ENCODE measurements around the gene AFAP1.

Gene AFAP1

GRCh38 chr4:7766086-7766485 lies 173.6 kb downstream of the AFAP1 start:
- no peak for DNase-seq

GRCh38 chr4:7765666-7766065 lies 174.0 kb downstream of the AFAP1 start:
- no peak for DNase-seq

GRCh38 chr4:7764466-7764865 lies 175.2 kb downstream of the AFAP1 start:
- no peak for DNase-seq

- DNase-seq, result no peak
These were observed 175.9 kb downstream of the AFAP1 start for GRCh38 chr4:7763788-7764187.

- no peak for DNase-seq
These were observed 176.6 kb downstream of the AFAP1 start for GRCh38 chr4:7763106-7763505.

- no peak for DNase-seq
These were observed 177.2 kb downstream of the AFAP1 start for GRCh38 chr4:7762376-7763030.

- no peak for DNase-seq
These were observed 177.9 kb downstream of the AFAP1 start for GRCh38 chr4:7761720-7762119.

GRCh38 chr4:7761312-7761711 lies 178.3 kb downstream of the AFAP1 start:
- DNase-seq, result no peak

GRCh38 chr4:7760706-7761105 lies 179.0 kb downstream of the AFAP1 start:
- DNase-seq, result no peak

- DNase-seq, result no peak
These were observed 179.4 kb downstream of the AFAP1 start for GRCh38 chr4:7760228-7760627.

GRCh38 chr4:7759635-7760034 lies 180.0 kb downstream of the AFAP1 start:
- no peak for DNase-seq

- no peak for DNase-seq
These were observed 180.4 kb downstream of the AFAP1 start for GRCh38 chr4:7759216-7759615.

GRCh38 chr4:7758476-7758875 lies 181.2 kb downstream of the AFAP1 start:
- DNase-seq, result no peak

GRCh38 chr4:7757501-7758471 lies 181.9 kb downstream of the AFAP1 start:
- no peak for DNase-seq

GRCh38 chr4:7756561-7757355 lies 182.9 kb downstream of the AFAP1 start:
- no peak for DNase-seq

GRCh38 chr4:7756071-7756470 lies 183.6 kb downstream of the AFAP1 start:
- DNase-seq, result no peak

GRCh38 chr4:7755561-7755960 lies 184.1 kb downstream of the AFAP1 start:
- no peak for DNase-seq

GRCh38 chr4:7754565-7755262 lies 184.9 kb downstream of the AFAP1 start:
- DNase-seq, result no peak

- DNase-seq, result no peak
These were observed 185.7 kb downstream of the AFAP1 start for GRCh38 chr4:7753931-7754465.

- no peak for DNase-seq
These were observed 186.4 kb downstream of the AFAP1 start for GRCh38 chr4:7753271-7753670.

- DNase-seq, result no peak
These were observed 187.0 kb downstream of the AFAP1 start for GRCh38 chr4:7752649-7753048.

GRCh38 chr4:7750972-7751371 lies 188.7 kb downstream of the AFAP1 start:
- DNase-seq, result no peak
